Fibroblast of the aortic adventitia (primary cell): ENCODE measurements around the gene MMP7. TPM values are rescaled to one million over a fixed set of nuclear protein-coding genes. Genes with fewer than 3 reads are reported as not detected.

Source experiments
- DNase-seq: peaks from one replicate; pipeline ENCODE4 v3.0.0-alpha.2; 2010; ENCODE audit warnings: low read depth
- H3K4me3 ChIP-seq: 2 replicates; pipeline ENCODE4 v1.5.1; 2011; ENCODE audit warnings: low read depth, mild to moderate bottlenecking, control low read depth, low read length, moderate library complexity
- CTCF ChIP-seq: IDR thresholded peaks from 2 replicates; pipeline ENCODE4 v1.5.1; 2011; ENCODE audit warnings: mild to moderate bottlenecking, low read length, control low read depth, inconsistent platforms; ENCODE audit not compliant: insufficient read depth
- total RNA-seq: library from RNA; depleted of rRNA; stranded (reverse); fragments of >200 nt; gene quantifications from 2 replicates; pipeline ENCODE4 v1.2.3, GENCODE V29; 2012; ENCODE audit warnings: low replicate concordance

The MMP7 gene
- total RNA-seq, 1 donor: not detected

- DNase-seq: no peak
- no peak overlapping the region for H3K4me3 ChIP-seq
- TF ChIP-seq CTCF: no peak
These were observed 24.5 kb upstream of the MMP7 start for GRCh38 chr11:102555091-102555490.

GRCh38 chr11:102553835-102554282 is 23.3 kb upstream of the MMP7 start:
- TF ChIP-seq CTCF: no peak

GRCh38 chr11:102552447-102553194 is 22.1 kb upstream of the MMP7 start:
- H3K4me3 ChIP-seq: no peak overlapping the region
- TF ChIP-seq CTCF: no peak
- peak; percentile 55 for DNase-seq

More at GRCh38 chr11:102553835-102554282, 23.3 kb upstream of the MMP7 start:
- no peak overlapping the region for H3K4me3 ChIP-seq
- no peak for DNase-seq

DNA sequence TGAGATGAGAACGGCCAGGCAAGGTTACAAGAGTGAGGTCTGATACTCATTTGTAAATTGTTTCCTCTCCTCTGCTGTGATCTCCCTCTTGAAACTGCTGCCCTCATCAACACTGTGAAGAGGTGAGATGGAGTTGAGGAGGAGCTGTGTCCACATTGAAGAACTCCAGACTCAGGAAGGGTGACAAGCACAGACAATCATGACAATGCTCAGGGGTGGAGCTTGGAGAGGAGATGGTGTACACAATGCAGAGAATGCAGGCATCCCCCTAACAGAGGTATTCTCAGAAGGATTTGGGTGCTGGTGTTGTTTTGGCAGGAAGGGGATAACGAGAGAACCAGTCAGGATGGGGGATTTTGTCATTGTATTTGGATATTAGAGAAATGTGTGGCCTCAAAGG is 21.5 kb upstream of the MMP7 start:
- no peak for DNase-seq

DNA sequence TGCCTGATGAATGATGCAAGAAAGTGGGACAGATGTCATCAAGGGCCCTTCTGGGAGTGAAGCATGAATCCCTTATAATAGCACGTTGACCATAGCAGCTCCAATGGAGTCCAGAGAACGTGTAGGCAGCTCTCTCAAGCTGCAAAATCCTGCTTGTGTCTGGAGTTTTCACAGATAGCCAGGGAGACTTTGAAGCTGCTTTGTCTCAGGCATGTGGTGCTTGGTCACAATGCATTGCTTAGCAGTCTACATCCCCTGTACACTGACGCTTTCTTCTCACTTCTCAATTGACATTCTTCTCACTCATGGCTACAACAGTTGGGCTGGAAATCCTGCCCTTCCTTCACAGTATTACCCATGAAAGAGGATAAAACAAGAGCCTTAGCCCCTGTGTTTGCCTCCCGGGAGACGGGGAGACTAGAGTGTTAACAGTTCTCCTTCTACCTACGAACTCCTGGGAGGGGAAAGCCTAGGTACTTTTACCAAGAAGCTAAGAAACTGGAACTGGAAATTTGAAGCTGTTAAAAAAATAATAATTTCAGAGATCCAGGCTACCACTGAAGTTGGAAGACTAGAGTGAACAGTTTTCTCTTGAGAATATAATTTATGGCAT is 20.7 kb upstream of the MMP7 start:
- H3K4me3 ChIP-seq: no peak overlapping the region
- no peak for DNase-seq
- no peak for TF ChIP-seq CTCF

More for the DNA sequence above, 21.5 kb upstream of the MMP7 start:
- TF ChIP-seq CTCF: no peak
- no peak overlapping the region for H3K4me3 ChIP-seq

DNA sequence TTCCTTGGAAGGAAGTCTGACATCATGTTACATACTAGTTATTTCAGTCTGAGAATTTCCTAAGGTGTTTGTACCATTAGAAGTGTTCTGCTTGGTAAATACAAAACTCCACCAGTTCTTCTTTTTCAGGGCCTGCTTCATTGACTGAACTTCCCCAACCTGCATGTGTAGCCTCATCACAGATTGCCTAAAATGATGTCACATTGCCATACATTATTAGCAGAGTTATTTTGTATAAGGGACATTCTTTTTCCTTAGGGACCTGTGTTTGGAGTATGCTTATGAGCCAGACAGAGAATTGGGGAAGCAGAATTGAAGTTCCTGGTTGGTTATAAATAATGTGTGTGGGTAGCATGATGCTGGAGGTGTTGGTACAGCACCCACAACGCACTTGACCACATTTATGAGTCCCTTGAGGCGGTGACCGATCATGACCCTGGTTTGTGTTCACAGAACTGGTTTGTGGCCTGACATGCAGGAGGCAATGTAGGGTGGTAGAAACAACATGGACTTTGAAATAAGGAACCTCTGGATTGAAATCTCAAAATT is 16.4 kb upstream of the MMP7 start:
- H3K4me3 ChIP-seq: no peak overlapping the region
- DNase-seq: no peak
- TF ChIP-seq CTCF: no peak
